Activated CD8-positive, alpha-beta memory T cell treated with anti-CD3 and anti-CD28 coated beads, Interleukin-2, amount 50 U/mL, for 1 hour (primary cell): ENCODE measurements around the gene MAML2.

ENCODE experiments used
- DNase-seq: peaks from one replicate; pipeline ENCODE4 v3.0.0-alpha.2; 2020; ENCODE audit errors: extremely low read depth

The MAML2 gene

DNA sequence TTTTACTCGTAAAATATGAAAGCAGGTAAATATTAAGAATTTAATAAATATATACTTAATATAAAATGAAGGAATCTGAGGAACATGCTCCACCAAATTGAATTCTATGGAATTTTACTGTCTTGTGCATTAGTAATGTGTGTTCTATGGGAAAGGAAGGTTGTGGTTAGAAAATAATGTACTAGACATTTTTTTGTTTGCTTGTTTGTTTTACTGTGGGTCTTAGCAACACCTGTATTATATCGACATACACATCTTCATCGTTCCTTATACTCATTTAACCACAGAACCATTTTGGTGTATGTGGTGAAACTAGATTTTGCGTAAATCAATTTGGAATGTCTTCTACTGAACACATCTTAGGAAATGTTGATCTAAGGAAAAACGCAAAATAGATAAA lies 304.9 kb downstream of the MAML2 start:
- no peak for DNase-seq

DNA sequence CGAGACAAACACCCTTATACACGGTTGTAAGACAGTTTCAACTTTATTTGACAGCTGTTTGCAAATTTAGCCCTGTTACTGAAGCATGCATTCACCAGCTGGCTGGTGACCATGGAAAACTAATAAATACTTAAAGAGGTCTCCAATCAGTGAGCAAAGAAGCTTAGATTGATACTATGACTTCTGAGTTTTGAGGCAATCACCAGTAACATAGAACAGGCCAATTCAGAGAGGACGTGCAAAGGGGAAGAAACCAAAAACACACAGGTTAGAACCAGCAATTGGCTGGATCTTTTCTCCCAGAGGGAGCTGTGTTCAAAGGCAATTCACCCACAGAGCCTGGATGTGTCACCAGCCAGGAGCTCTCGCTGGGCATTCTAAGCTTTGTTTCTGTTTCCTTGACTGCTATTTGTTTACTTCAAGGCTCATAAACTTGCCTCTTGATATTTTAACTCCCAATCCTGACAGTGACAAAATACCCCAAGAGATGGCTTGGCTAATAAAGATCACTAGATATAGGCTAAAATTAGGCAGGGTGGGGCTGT lies 305.5 kb downstream of the MAML2 start:
- no peak for DNase-seq

DNA sequence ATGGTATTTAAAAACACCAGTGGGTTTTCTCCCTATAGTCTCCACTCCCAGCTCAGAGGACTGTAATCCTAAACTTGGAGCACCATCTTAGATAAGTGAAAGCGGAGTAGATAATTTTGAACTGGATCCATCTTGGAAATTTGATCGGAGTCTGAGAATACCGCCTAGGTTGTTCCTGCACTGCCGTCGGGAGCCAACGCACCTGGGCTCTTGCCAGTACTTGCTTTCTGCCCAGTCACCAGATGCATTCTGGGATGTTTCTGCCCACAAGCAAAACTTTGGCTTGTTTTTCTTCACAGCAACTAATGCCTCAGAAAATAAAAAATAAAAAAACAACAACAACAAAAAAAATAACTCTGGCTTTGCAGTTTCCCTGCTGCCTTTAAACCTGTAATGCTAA lies 306.1 kb downstream of the MAML2 start:
- no peak for DNase-seq

DNA sequence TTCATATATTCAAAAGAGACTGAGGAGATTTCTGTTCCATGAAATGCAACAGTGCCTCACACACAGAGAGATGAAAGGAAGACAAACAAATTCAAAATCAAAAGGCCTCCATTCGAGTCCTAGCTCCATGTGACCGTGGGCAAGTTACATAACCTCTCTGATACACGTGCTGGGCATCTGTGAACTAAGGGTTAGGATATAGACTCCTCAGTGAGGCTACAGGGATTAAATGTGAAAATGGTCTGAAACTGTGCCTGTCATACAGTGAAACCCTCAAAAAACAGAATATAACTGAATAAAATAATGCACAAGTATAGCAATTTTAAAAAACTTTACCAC lies 307.3 kb downstream of the MAML2 start:
- DNase-seq, result no peak

DNA sequence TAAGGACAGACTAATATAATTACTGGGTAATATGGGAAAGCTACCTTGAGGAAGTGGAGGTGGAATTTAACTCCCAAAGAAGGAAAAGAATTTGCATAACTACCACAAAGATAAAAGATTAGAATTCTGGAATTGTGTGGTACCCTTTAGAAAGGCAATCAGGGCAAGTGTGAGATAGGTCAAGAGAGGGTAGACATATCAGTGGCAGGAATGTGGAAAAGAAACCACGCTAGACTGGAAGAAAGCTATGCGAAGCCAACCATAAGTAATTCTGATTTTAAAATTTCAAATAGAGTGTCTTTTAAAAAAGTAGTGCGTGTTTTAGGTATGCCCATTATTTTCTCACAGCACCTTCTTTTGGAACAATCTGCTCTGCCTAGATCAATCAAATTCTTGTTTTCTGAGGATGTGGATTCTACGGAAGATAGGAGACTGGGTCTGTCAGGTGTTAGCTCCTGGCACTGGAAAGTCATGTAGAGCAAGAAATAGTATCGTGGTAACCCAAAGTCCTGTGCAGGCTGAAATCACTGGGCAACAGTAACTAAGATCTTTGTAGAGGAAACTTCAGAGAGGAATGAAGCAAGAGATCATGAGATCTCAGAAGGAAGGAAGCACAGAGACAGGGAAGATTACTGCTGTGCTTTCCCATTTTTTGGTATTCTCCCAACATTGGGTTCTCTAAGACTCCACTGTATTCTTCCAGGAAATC lies 307.8 kb downstream of the MAML2 start:
- DNase-seq, result no peak

DNA sequence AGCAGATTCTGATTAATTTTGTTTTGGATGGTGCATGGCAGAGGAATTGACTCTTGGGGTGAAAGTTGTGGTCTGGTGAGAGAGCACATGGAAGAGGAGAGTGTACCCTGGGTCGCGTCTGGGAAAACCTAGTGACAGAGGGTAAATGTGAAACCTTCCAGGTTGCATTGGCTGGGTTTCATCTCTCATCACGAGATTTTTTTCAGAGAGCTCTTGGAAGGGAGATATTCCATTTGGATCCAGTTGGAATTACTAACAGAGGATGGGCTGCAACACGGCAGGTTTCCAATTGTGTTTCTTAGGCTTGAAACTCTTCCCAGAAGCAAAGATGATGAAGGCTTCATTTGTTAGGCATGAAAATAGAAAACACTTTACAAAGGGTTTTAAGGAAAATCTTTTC lies 309.4 kb downstream of the MAML2 start:
- DNase-seq, result no peak

DNA sequence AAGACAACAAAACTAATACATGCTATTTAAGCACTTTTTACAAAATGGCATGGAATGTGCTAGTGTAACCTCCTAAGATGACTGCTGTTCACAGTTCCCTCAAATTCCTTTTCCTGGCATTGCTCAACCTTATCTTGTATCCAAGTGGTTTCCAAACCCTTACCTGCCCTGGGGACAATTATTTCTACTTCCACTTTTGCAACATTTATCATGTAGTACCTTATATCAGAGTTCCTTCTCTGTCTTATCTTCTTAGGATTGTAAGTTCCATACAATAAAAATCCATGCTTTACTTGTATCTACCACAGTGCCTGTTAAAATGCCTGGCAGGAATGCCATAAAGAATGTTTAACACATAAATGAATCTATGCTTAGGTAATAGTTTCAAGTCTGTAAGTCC lies 309.9 kb downstream of the MAML2 start:
- DNase-seq, result no peak

DNA sequence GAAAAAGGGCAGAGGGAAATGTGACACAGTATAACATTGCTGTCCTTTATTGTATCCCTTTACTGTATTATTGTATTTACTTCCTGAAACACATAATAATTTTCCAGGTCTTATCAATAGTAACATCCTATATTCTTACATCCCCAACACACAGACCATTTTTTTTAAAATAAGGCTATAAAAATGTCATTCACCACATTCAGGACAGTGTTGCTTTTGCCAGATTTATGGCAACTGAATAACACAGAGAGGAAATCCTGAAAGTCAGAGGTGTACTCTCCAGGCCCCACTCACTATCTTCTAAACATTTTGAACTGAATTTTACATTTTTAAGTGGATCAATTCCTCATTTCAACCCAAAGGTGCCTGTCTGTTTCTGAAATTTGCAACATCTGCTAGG lies 314.2 kb downstream of the MAML2 start:
- no peak for DNase-seq

DNA sequence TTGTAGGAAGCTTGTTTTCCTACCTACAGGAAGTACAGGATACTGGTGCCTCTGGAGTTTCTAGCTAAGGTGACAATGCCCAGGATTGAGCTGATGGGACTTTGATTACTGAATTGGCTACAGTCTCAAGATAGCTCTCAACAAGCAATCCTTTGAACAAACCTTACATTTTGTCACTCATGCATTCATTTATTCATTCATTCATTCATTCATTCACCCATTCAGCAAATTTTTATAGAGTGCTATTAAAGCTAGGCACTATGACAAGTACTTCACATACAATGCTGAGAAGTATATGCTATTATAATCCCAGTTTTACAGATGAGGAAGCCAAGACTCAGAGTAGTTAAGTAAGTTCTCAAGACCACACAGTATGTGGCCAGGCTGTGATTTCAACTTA lies 316.0 kb downstream of the MAML2 start:
- DNase-seq, result no peak

DNA sequence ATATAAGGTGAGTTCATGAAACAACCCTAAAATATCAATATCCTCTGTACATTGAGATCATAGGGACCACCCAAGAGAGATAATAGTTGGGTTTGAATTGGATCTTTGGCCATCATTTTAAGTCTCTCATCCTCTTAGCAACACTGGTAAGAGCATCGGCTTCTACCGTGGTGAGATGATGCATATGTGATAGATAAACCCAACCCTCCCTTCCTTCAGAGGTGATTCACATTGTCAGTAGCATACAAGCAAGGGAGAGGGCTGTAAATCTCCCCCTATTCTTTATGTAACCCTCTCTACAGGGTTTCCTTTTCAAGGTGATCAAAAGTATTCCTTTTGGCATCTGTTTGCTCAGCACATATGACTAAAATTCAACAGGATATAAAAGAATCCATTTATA lies 316.7 kb downstream of the MAML2 start:
- no peak for DNase-seq

DNA sequence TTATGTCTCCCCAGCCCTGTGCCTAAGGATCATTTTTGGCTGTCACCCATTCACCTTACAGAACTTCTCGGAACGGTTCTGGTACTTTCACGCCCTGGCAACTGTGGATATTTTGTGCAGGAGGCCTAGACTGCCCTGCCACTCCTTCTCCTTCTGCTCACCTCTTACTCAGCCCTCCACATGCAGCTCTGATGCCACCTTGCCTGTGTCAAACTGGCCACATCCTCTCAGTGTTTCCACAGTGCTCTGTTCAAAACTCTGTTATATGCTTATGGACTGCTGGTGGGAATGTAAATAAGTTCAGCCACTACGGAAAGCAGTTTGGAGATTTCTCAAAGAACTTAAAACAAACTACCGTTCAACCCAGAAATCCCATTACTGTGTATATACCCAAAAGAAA lies 318.3 kb downstream of the MAML2 start:
- no peak for DNase-seq

DNA sequence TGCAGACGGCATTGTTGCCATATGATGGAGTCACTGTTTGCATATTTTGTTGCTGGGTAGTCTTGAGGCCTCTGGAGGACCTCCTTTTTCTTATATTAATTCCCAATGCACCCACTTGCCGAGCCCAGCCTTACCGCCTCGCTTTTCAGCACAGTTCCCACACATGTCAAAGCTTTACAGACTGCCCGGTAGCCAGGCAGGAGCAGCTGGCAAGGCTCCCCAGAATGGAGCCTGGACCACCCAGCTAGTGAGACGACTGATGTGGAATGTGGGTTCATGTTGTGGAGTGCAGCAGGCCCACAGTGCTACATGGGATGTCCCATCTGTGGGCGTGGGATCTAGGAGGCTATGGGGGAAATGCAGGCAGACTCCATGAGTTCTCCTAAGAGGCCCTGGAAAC lies 319.7 kb downstream of the MAML2 start:
- DNase-seq, result no peak

DNA sequence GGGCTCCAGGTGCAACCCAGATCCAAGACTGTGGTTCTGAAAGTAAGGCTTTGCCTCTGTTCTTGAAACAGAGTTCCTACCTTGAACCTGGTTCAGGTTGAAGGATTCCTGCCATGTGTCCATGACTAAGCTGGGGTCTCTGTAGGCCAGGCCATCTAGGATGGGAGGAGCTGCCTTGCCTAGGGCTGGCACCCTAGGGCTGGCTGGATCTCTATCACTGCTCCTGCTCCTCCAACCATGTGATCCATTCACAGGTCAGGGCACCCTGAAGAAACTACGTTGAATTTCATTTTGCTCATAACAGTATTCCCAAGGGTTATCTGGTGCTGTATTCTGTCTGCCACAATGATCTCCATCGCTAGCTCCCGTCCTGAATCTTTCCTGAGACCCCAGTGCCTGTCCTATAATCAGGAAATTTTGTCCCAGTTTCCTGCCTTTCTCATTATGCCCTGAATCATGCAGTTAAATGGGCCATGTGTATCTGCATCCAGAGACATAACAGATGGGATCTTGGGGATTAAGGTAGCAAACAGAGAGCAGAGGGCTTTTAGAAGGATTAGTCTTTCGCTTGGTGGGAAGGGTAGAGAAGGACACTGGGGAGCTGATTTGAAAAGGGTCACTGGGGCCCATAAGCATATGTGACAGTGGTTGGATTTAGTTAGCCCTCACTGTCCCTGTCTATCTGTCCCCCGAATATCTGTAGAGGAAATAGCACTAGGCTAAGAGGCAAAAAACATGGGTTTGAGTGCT lies 320.9 kb downstream of the MAML2 start:
- no peak for DNase-seq

DNA sequence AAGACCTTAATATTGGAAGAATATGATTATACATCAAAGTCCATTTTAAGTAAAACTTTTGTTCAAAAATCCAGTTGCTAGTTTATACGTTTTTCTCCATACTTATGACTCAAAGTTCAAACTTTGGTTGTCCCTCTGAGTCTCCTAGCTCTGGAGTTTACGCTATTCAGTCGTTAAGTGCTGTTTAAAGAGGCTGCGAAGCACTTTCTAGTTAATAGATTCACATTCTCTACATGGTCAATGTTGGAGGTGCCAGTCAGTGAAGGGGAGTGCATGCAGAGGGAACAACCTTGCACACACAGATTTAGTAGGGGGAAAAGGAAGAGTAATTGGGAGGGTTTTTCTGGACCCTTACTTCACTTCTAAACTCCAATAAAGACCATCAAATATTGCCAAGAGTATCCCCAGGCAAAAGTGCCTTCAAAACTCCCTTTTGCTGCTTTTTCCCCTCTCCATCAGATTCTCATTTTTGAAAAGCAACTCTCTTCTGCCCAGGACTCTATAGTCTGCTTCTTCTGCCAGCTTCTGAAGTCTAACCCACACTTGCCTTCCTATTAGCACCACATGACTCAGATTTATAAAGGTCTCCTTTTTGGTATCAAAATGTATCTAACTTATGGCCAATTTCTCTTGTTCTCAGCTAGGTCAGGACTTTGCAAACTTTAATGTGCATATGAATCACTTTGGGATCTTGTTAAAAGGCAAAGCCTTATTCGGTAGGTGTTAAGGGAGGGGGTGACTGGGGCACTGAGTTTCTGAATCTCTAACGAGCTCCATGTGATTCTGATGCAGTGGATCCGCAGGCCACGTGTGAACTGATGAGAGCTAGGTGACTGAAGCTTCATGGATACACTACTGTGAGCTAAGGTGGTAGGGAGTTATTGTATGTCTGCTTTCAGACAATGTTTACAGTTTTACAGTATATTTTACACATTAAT lies 322.9 kb downstream of the MAML2 start:
- no peak for DNase-seq

DNA sequence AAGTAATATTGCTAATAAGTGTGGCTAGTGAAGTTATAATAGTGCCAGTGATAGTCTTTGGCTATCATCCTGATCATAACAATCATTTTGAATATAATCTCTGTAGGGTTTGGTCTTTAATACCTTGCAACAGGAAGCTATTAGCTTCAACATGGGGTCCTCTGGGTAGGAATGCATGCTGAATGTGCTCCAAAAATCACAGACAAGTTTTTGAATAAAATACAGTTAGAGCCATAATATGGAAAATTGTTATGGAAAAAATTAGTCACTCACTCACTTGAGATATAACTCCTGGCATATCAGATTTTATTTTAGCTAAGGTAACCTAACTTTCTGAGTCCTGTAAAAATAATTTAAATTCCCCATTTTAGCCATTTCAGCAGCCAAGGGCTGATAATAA lies 323.7 kb downstream of the MAML2 start:
- no peak for DNase-seq

DNA sequence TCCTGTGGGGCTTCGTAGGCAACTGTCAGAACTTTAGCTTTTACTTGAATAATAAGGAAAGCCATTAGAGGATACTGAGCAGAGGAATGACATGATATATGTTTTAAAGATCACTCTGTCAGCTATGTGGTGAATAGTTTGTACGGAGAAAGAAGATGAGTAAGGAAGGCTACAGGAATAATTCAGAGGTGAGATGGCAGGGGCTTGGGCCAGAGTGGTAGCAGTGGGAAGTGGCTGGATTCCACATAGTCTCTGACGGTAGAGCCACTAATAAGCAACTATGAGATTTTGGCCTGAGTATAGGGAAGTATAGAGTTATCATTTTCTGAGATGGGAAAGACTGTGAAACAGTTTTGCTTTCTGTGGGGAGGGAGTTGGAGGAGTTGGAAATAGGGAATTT lies 325.1 kb downstream of the MAML2 start:
- DNase-seq, result no peak

DNA sequence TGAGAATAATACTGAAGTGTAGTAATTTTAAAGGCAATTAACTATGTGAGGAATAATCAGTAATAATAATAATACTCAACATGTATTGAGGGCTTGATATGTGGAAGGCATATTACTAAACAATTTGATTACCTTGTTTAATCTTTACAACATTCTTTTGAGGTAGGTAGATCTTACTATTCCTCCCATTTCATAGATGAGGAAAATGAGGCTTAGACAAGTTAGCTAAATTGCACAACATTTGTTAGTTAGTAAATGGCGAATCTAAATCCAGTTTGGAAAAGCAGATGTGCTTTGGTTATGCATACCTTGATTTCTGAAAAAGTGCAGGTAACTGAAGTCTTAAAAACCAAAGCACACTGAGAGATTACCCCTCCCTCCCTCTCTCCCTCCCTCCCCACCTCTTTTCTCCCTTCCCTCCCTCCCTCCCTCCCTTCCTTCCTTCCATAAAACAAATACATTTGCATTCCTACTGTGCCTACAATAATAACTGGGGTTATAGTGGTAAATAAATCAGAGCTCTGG lies 326.0 kb downstream of the MAML2 start:
- no peak for DNase-seq

DNA sequence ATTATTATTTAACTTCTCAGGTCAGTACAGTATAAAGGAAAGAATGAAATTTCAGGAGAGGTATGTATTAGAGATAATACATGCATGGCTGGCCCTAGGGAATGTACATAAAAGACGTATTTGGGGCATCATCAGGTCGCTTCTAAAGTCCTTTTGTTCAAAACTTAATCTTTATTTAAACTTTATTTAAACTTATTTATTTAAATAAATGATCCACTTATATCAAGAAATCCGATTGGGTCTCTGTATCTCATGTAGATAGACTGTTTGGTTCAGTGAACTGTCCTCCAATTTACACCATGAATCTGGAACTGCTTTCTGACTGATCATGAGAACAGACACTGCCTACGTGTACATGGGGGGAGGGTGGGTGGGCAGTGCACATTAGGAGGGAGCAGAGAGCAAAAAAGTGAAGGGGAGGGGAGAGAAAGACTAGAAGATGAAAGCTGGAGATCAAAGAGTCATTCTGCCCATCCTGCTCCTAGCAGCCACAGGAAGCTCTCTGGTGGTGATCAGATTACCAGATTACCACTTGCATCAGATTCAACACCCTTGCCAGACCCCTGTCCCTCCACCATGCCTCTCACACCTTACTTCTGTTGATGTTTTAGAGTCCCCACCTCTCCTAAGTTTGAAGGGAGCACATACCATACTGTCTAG lies 327.0 kb downstream of the MAML2 start:
- DNase-seq, result no peak

DNA sequence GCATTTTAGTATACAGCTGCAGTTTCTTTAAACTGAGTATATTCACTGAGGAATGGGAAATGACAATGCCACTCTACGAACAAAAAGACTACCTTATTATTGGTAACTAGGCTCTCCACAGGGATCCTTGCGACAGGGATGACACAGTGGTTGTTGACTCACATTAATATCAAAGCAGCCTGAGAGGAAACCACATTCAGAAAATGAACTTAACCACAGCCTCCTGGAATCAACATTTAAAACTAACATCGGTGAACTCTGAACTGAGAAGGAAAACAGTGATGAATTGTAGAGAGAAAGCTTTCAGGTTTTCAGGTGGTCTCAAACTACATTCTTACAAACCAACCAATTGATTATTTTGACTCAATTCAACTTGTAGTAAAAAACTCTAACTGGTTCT lies 328.8 kb downstream of the MAML2 start:
- DNase-seq, result peak; percentile 39

DNA sequence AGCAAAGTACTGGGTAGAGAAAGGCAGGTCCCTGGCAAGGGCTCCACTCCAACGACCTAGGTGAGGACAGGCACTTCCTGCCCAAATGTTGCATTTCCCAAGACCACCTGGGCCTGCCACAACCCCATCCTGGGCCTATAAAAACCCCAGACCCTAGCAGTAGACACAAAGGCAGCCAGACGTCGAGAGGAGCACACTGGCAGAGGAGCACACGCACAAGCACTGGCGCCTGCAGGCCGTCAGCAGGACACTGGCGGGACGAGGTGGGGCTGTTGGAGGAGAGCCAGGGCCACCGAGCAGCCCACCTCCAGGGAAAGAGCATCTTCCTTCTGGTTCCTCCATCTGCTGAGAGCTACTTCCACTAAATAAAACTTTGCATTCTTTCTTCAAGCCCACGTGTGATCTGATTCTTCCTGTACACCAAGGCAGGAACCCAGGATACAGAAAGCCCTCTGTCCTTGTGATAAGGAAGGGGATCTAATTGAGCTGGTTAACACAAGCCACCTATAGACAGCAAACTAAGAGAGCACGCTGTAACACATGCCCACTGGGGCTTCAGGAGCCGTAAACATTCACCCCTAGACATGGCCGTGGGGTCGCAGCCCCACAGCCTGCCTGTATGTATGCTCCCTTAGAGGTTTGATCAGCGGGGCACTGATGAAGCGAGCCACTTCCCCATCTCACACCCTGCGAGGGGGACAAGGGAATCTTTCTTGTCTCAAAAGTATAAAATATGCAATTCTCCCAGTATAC lies 329.4 kb downstream of the MAML2 start:
- DNase-seq, result no peak
